ENCODE results near the gene SLC6A9.

Gene SLC6A9

DNA sequence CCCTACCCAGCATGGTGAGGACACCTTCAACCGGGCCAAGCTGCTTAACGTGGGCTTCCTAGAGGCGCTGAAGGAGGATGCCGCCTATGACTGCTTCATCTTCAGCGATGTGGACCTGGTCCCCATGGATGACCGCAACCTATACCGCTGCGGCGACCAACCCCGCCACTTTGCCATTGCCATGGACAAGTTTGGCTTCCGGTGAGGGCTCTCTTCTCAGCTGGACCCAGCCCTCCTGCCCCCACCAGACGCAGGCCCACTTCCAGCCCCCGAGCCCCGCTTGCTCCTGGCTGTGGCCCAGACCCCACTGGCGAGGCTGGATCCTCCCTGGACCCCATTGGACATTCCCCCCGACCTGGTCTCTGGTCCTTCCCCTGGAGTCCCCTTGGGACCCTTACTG is 46.4 kb downstream of the SLC6A9 start:
- no peaks in the 10 kb centered on the region for H3K36me3 ChIP-seq (ENCODE audit: low read length)

DNA sequence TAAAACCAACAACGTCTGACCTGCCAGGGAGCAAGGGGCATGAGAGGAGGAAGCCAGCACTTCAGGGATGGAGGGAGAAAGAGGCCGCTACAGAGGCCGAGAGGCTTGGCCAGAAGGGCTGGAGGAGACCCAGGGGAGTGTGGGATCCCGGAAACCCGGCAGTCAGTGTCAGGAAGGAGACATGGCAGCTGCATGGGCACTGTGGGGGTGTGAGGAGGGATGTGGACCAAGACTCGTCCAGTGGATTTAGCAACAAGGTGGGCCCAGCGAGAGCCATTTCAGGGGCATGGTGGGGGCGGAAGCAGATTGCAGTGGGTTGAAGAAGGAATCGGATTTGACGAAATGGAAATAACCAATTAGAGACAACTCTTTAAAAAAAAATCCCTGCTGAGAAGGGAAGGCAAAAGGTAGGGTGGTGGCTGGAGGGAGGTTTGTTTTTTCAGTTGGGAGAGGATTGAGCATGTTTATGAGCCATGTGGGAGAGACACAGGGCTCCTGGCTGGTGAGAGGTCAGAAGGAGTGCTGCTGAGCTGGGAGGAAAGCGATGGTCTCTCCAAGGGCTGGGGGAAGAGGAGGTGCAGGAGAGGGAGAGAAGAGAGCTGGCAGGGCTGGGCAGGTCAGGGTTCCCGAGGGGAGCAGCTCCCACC is 47.9 kb downstream of the SLC6A9 start:
- H3K36me3 ChIP-seq (ENCODE audit: low read length): no peaks in the 10 kb centered on the region

More for the DNA sequence above, 46.4 kb downstream of the SLC6A9 start:
- H3K27me3 ChIP-seq (ENCODE audit: low read length): no peaks in the 10 kb centered on the region
- H3K9ac ChIP-seq (ENCODE audit: low read length): no peak overlapping the region
- no peak for TF ChIP-seq EZH2phosphoT487 (conservative IDR thresholded peaks at IDR 0.05; ENCODE audit: low read length)
- no peak for TF ChIP-seq CTCF (IDR thresholded peaks at IDR 0.05; ENCODE audit: insufficient read depth, low read length, poor library complexity, severe bottlenecking)
- no peaks in the 10 kb centered on the region for H3K9me3 ChIP-seq (ENCODE audit: insufficient read depth, low read length)
- no peak overlapping the region for H3K4me2 ChIP-seq (ENCODE audit: low read depth, low read length, poor library complexity, severe bottlenecking)
- H3K4me3 ChIP-seq (ENCODE audit: insufficient read depth, low read length, poor library complexity, severe bottlenecking): no peak overlapping the region
- no peak overlapping the region for H3K27ac ChIP-seq (ENCODE audit: low read depth, low read length)
- peaks cover 11% of the 10 kb centered on the region for H3K79me2 ChIP-seq (ENCODE audit: insufficient read depth, low read length)
- peaks cover 7% of the 10 kb centered on the region; the same call in 1 of the 2 replicates for H3F3A ChIP-seq (ENCODE audit: insufficient read depth)
- no peaks in the 10 kb centered on the region for H3K9me2 ChIP-seq (replicated peaks; ENCODE audit: insufficient read depth, low read length)
- H4K20me1 ChIP-seq (ENCODE audit: low read depth, low read length): no peaks in the 10 kb centered on the region
- H2AFZ ChIP-seq (ENCODE audit: low read depth, low read length, severe bottlenecking): no peak overlapping the region

GRCh38 chr1:43982808-43983207 is 48.5 kb downstream of the SLC6A9 start:
- Histone ChIP-seq H3K79me2 (ENCODE audit: insufficient read depth, low read length) (peaks cover 19% of the 10 kb centered on the region), H3K9me2 (replicated peaks; ENCODE audit: insufficient read depth, low read length) (no peaks in the 10 kb centered on the region), H3K9ac (ENCODE audit: low read length) (no peak overlapping the region), H3K4me2 (ENCODE audit: low read depth, low read length, poor library complexity, severe bottlenecking) (no peak overlapping the region), H3K9me3 (ENCODE audit: insufficient read depth, low read length) (no peaks in the 10 kb centered on the region), H3K4me3 (ENCODE audit: insufficient read depth, low read length, poor library complexity, severe bottlenecking) (no peak overlapping the region), H4K20me1 (ENCODE audit: low read depth, low read length) (no peaks in the 10 kb centered on the region), H3F3A (ENCODE audit: insufficient read depth) (peaks cover 9% of the 10 kb centered on the region), H3K27me3 (ENCODE audit: low read length) (no peaks in the 10 kb centered on the region), H3K36me3 (ENCODE audit: low read length) (no peaks in the 10 kb centered on the region), H3K27ac (ENCODE audit: low read depth, low read length) (no peak overlapping the region), H2AFZ (ENCODE audit: low read depth, low read length, severe bottlenecking) (no peak overlapping the region)
- TF ChIP-seq EZH2phosphoT487 (conservative IDR thresholded peaks at IDR 0.05; ENCODE audit: low read length) (no peak), CTCF (IDR thresholded peaks at IDR 0.05; ENCODE audit: insufficient read depth, low read length, poor library complexity, severe bottlenecking) (no peak)

More for the DNA sequence above, 47.9 kb downstream of the SLC6A9 start:
- Histone ChIP-seq H3F3A (ENCODE audit: insufficient read depth) (peaks cover 4% of the 10 kb centered on the region), H3K4me3 (ENCODE audit: insufficient read depth, low read length, poor library complexity, severe bottlenecking) (no peak overlapping the region), H4K20me1 (ENCODE audit: low read depth, low read length) (no peaks in the 10 kb centered on the region), H2AFZ (ENCODE audit: low read depth, low read length, severe bottlenecking) (no peak overlapping the region), H3K9me2 (replicated peaks; ENCODE audit: insufficient read depth, low read length) (no peaks in the 10 kb centered on the region), H3K4me2 (ENCODE audit: low read depth, low read length, poor library complexity, severe bottlenecking) (no peak overlapping the region), H3K79me2 (ENCODE audit: insufficient read depth, low read length) (peaks cover 19% of the 10 kb centered on the region), H3K9ac (ENCODE audit: low read length) (no peak overlapping the region), H3K27me3 (ENCODE audit: low read length) (no peaks in the 10 kb centered on the region), H3K27ac (ENCODE audit: low read depth, low read length) (no peak overlapping the region), H3K9me3 (ENCODE audit: insufficient read depth, low read length) (no peaks in the 10 kb centered on the region)
- TF ChIP-seq EZH2phosphoT487 (conservative IDR thresholded peaks at IDR 0.05; ENCODE audit: low read length) (no peak), CTCF (IDR thresholded peaks at IDR 0.05; ENCODE audit: insufficient read depth, low read length, poor library complexity, severe bottlenecking) (no peak)

Measured in SU-DHL-6 (cell line).